ENCODE results near the gene SNCA.

GRCh38 chr4:89836897-89837384 is at the start of gene SNCA:
- TF ChIP-seq, protein P1, sequence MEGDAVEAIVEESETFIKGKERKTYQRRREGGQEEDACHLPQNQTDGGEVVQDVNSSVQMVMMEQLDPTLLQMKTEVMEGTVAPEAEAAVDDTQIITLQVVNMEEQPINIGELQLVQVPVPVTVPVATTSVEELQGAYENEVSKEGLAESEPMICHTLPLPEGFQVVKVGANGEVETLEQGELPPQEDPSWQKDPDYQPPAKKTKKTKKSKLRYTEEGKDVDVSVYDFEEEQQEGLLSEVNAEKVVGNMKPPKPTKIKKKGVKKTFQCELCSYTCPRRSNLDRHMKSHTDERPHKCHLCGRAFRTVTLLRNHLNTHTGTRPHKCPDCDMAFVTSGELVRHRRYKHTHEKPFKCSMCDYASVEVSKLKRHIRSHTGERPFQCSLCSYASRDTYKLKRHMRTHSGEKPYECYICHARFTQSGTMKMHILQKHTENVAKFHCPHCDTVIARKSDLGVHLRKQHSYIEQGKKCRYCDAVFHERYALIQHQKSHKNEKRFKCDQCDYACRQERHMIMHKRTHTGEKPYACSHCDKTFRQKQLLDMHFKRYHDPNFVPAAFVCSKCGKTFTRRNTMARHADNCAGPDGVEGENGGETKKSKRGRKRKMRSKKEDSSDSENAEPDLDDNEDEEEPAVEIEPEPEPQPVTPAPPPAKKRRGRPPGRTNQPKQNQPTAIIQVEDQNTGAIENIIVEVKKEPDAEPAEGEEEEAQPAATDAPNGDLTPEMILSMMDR (IDR thresholded peaks at IDR 0.05; ENCODE audit: low read depth, low read length) = no peak
- TF ChIP-seq MAX (IDR thresholded peaks at IDR 0.05; ENCODE audit: low read depth, low read length) = no peak

Measured in NB4 (cell line).